Astrocyte of the cerebellum (primary cell): ENCODE measurements around the gene CLMP.
A peak's percentile ranks its signal among the peaks of the same experiment; 100 is the strongest.

ENCODE experiments used
- DNase-seq: peaks from one replicate; pipeline ENCODE4 v3.0.0-alpha.2; 2011; ENCODE audit warnings: low read depth
- H3K4me3 ChIP-seq: 2 replicates; pipeline ENCODE4 v1.5.1; 2011; ENCODE audit warnings: mild to moderate bottlenecking, low read depth, low read length, moderate library complexity
- in situ Hi-C: cut with HindIII; loops from 2 replicates; pipeline ENCODE4 v1.10.0; 2017; ENCODE audit warnings: low sequenced_read_pairs
- TF ChIP-seq, protein P1 (sequence below): IDR thresholded peaks from 2 replicates; pipeline ENCODE4 v1.5.1; 2012; ENCODE audit warnings: low read length, low read depth, moderate library complexity, mild to moderate bottlenecking; ENCODE audit errors: missing control alignments

The CLMP gene

GRCh38 chr11:123041185-123041584 lies 153.9 kb downstream of the CLMP start:
- H3K4me3 ChIP-seq: no peak overlapping the region
- in situ Hi-C loops: loop anchor here (25.0 kb wide), 1 partner anchor 104 kb away; no protein-coding TSS in a partner anchor
- no peak for DNase-seq
- TF ChIP-seq, protein P1, sequence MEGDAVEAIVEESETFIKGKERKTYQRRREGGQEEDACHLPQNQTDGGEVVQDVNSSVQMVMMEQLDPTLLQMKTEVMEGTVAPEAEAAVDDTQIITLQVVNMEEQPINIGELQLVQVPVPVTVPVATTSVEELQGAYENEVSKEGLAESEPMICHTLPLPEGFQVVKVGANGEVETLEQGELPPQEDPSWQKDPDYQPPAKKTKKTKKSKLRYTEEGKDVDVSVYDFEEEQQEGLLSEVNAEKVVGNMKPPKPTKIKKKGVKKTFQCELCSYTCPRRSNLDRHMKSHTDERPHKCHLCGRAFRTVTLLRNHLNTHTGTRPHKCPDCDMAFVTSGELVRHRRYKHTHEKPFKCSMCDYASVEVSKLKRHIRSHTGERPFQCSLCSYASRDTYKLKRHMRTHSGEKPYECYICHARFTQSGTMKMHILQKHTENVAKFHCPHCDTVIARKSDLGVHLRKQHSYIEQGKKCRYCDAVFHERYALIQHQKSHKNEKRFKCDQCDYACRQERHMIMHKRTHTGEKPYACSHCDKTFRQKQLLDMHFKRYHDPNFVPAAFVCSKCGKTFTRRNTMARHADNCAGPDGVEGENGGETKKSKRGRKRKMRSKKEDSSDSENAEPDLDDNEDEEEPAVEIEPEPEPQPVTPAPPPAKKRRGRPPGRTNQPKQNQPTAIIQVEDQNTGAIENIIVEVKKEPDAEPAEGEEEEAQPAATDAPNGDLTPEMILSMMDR: no peak

GRCh38 chr11:123040111-123040432 lies 155.0 kb downstream of the CLMP start:
- TF ChIP-seq, protein P1: no peak
- DNase-seq: no peak
- in situ Hi-C loops: loop anchor here (25.0 kb wide), 1 partner anchor 103 kb away; no protein-coding TSS in a partner anchor
- H3K4me3 ChIP-seq: no peak overlapping the region

GRCh38 chr11:123035831-123036230 lies 159.2 kb downstream of the CLMP start:
- in situ Hi-C loops: loop anchor here (25.0 kb wide), 1 partner anchor 99 kb away; no protein-coding TSS in a partner anchor
- TF ChIP-seq, protein P1: no peak
- H3K4me3 ChIP-seq: no peak overlapping the region
- no peak for DNase-seq

GRCh38 chr11:123034597-123034996 lies 160.5 kb downstream of the CLMP start:
- TF ChIP-seq, protein P1: no peak
- in situ Hi-C loops: loop anchor here (25.0 kb wide), 1 partner anchor 97 kb away; no protein-coding TSS in a partner anchor
- DNase-seq: no peak
- no peak overlapping the region for H3K4me3 ChIP-seq

DNA sequence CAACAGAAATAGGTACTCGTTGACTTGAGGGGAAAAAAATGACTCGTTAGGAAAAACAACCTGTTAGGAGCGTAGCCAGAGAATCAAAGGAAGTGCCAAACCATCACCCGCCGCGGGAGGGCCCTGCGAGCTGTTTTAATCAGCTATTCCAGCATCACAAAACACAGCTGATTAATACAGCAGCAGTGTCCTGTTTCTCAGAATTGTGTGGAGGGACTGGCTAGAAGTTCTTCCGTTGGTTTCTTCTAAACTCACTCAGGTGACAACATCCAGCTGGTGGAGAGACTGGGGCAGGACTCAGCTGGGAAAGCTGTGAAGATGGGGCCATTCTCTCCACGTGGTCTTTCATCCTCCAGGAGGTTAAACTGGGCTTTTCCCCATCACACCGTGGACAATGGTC lies 161.2 kb downstream of the CLMP start:
- in situ Hi-C loops: loop anchor here (25.0 kb wide), 1 partner anchor 97 kb away; no protein-coding TSS in a partner anchor
- TF ChIP-seq, protein P1: peak; percentile 18
- no peak overlapping the region for H3K4me3 ChIP-seq
- DNase-seq: no peak

GRCh38 chr11:123030517-123030916 lies 164.5 kb downstream of the CLMP start:
- no peak for DNase-seq
- in situ Hi-C loops: loop anchor here (25.0 kb wide), 1 partner anchor 93 kb away; no protein-coding TSS in a partner anchor
- H3K4me3 ChIP-seq: no peak overlapping the region
- TF ChIP-seq, protein P1: no peak
